Measurements from ENCODE around the gene FSTL4. TPM values are rescaled to one million over a fixed set of nuclear protein-coding genes. Genes with fewer than 3 reads are reported as not detected.
A peak's percentile ranks its signal among the peaks of the same experiment; 100 is the strongest.

FSTL4 gene
- total and polyA plus RNA-seq, 8 donors, result 0.11 to 2.9 (median 0.22) TPM

DNA sequence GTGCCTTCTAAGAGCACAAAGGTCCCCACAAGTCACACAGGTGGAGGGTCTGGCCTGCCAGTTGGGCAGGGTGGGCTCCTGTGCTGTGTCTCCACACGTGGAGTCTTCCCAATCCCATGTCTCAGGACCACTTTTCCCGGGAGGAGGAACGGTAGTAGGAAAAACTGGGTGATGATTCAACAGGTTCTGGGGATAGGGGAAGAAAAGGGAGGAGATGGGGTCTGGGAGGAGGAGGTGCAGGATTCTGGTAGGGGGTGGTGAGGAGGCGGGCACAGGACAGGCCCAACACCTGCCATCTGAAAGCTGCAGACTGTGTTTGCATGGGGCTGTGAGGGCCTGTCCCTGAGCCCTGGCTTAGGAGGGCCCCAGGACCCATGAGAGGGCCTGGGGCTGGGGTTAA lies 345.4 kb downstream of the FSTL4 start:
- TF ChIP-seq, protein P1, sequence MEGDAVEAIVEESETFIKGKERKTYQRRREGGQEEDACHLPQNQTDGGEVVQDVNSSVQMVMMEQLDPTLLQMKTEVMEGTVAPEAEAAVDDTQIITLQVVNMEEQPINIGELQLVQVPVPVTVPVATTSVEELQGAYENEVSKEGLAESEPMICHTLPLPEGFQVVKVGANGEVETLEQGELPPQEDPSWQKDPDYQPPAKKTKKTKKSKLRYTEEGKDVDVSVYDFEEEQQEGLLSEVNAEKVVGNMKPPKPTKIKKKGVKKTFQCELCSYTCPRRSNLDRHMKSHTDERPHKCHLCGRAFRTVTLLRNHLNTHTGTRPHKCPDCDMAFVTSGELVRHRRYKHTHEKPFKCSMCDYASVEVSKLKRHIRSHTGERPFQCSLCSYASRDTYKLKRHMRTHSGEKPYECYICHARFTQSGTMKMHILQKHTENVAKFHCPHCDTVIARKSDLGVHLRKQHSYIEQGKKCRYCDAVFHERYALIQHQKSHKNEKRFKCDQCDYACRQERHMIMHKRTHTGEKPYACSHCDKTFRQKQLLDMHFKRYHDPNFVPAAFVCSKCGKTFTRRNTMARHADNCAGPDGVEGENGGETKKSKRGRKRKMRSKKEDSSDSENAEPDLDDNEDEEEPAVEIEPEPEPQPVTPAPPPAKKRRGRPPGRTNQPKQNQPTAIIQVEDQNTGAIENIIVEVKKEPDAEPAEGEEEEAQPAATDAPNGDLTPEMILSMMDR (IDR thresholded peaks at IDR 0.05), result no peak
- no peak for ATAC-seq
- H3K9me3 ChIP-seq, result no peaks in the 10 kb centered on the region
- H3K27ac ChIP-seq, result no peak overlapping the region
- no peak for DNase-seq
- peaks cover 0 to 4% of the 10 kb centered on the region in 2 donors for H3K27me3 ChIP-seq
- no peak overlapping the region for H3K4me3 ChIP-seq
- no peaks in the 10 kb centered on the region for H3K36me3 ChIP-seq
- no peaks in the 10 kb centered on the region for H3K4me1 ChIP-seq
- intact Hi-C loops (cut with DNase I), result no loop called here

DNA sequence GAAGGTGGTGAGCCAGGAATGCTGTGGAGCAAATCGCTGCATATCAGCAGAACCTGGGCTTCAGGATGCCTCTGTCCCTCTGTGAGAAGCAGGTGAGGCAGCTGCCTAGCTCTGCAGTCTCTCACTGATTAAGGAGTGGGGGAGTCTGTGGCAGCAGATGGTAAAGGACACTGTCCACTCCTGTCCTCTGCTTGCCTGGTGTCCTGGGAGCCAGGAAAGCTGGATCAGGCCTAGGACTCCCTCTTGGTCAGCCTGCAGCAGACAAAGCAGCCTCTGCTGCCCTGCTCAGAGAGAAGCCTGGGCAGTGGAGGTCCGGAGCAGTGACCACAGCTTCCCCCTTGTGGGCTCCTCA lies 345.8 kb downstream of the FSTL4 start:
- H3K27ac ChIP-seq, result no peak overlapping the region
- no peaks in the 10 kb centered on the region for H3K9me3 ChIP-seq
- DNase-seq (no peak), ATAC-seq (no peak)
- intact Hi-C loops (cut with DNase I), result no loop called here
- no peaks in the 10 kb centered on the region for H3K4me1 ChIP-seq
- peaks cover 0 to 4% of the 10 kb centered on the region in 2 donors for H3K27me3 ChIP-seq
- TF ChIP-seq, protein P1 (IDR thresholded peaks at IDR 0.05), result no peak
- no peak overlapping the region for H3K4me3 ChIP-seq
- no peaks in the 10 kb centered on the region for H3K36me3 ChIP-seq

- ATAC-seq (no peak), DNase-seq (no peak)
- Histone ChIP-seq H3K27ac (no peak overlapping the region), H3K4me3 (no peak overlapping the region), H3K4me1 (no peaks in the 10 kb centered on the region), H3K27me3 (peaks cover 0 to 4% of the 10 kb centered on the region in 2 donors), H3K9me3 (no peaks in the 10 kb centered on the region), H3K36me3 (no peaks in the 10 kb centered on the region)
- intact Hi-C loops (cut with DNase I), result no loop called here
- TF ChIP-seq, protein P1 (IDR thresholded peaks at IDR 0.05), result no peak
Observed at GRCh38 chr5:133265720-133266526, 346.4 kb downstream of the FSTL4 start.

GRCh38 chr5:133265257-133265656 lies 347.1 kb downstream of the FSTL4 start:
- TF ChIP-seq, protein P1 (IDR thresholded peaks at IDR 0.05), result no peak
- H3K36me3 ChIP-seq, result no peaks in the 10 kb centered on the region
- DNase-seq, result no peak
- ATAC-seq, result no peak
- no peak overlapping the region for H3K4me3 ChIP-seq
- H3K27ac ChIP-seq, result no peak overlapping the region
- peaks cover 0 to 5% of the 10 kb centered on the region in 2 donors for H3K27me3 ChIP-seq
- H3K9me3 ChIP-seq, result no peaks in the 10 kb centered on the region
- intact Hi-C loops (cut with DNase I), result no loop called here
- no peaks in the 10 kb centered on the region for H3K4me1 ChIP-seq

DNA sequence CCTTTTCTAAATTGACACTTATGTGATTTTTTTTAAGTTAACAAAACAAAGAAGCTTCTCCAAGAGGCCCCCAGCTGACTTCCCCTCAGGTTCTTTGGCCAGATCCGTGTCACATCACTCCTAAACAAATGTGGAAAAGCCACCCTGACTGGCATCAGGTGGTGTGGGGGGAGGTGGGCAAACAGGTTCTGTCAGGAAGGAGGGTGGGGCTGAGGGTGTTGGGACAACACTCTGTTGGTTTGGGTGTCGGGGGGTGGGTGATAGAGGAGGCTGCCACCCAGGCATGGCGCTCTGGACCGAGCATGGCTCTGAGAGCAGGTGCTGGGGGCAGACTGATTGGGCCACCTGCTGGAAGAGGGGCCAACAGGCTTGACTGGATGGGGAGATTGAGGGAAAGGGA lies 349.7 kb downstream of the FSTL4 start:
- H3K4me3 ChIP-seq, result no peak overlapping the region
- H3K9me3 ChIP-seq, result no peaks in the 10 kb centered on the region
- no peaks in the 10 kb centered on the region for H3K4me1 ChIP-seq
- no peaks in the 10 kb centered on the region for H3K36me3 ChIP-seq
- H3K27ac ChIP-seq, result no peak overlapping the region
- DNase-seq (peak in 1 of 4 donors; percentile 22), ATAC-seq (no peak)
- TF ChIP-seq, protein P1 (IDR thresholded peaks at IDR 0.05), result no peak
- H3K27me3 ChIP-seq, result peaks cover 0 to 7% of the 10 kb centered on the region in 2 donors
- intact Hi-C loops (cut with DNase I), result no loop called here
